ENCODE measurements around the gene CACNB2. TPM values are rescaled to one million over a fixed set of nuclear protein-coding genes. Genes with fewer than 3 reads are reported as not detected.

CACNB2 gene
- total RNA-seq, 1 experiment from 2014 or later = not detected

DNA sequence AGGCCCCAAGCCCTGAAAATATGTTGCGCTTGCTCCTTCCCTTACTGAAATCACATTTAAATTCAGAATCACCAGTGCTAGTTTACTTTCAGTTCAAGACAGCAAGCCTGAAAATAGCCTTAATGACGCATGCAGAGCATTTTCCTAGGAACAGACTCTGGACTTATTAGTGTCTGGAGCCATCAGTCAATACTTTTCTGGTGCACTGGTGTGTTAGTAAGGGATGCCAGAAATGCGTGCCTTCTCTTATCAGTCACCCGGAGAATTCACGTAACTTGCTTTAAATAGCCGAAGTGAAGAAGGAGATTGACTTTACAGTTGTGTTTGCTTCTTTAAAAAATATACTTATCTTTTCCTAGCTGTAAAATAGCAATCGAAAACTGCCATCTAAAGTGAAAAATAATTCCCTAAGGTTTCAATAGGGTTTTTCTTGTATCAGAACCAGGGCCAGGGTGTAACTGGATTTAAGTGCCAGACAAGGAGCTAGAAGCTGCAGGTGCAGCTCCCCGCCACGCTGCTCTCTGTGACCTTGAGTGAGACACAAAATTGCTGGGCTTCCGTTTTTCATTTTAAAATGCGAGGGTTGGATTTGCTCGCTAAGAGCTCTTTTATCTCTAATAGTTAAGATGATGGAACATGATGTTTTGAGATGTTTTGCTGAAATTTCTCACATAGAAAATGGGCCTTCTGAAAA is 333.3 kb downstream of the CACNB2 start:
- Histone ChIP-seq H3K4me3 (ENCODE audit: low read depth in 2 of 2, low read length in 2 of 2) (no peak overlapping the region), H3K27me3 (ENCODE audit: control insufficient read depth, insufficient read depth, low read length) (no peaks in the 10 kb centered on the region), H3K4me1 (ENCODE audit: control insufficient read depth, insufficient read depth, low read length) (no peaks in the 10 kb centered on the region), H3K9me3 (ENCODE audit: control insufficient read depth, insufficient read depth, low read depth, low read length) (no peaks in the 10 kb centered on the region), H3K27ac (ENCODE audit: low read length) (no peak overlapping the region), H3K36me3 (ENCODE audit: control insufficient read depth, insufficient read depth, low read length) (no peaks in the 10 kb centered on the region)
- CTCF ChIA-PET = no interaction called here
- TF ChIP-seq, protein P1, sequence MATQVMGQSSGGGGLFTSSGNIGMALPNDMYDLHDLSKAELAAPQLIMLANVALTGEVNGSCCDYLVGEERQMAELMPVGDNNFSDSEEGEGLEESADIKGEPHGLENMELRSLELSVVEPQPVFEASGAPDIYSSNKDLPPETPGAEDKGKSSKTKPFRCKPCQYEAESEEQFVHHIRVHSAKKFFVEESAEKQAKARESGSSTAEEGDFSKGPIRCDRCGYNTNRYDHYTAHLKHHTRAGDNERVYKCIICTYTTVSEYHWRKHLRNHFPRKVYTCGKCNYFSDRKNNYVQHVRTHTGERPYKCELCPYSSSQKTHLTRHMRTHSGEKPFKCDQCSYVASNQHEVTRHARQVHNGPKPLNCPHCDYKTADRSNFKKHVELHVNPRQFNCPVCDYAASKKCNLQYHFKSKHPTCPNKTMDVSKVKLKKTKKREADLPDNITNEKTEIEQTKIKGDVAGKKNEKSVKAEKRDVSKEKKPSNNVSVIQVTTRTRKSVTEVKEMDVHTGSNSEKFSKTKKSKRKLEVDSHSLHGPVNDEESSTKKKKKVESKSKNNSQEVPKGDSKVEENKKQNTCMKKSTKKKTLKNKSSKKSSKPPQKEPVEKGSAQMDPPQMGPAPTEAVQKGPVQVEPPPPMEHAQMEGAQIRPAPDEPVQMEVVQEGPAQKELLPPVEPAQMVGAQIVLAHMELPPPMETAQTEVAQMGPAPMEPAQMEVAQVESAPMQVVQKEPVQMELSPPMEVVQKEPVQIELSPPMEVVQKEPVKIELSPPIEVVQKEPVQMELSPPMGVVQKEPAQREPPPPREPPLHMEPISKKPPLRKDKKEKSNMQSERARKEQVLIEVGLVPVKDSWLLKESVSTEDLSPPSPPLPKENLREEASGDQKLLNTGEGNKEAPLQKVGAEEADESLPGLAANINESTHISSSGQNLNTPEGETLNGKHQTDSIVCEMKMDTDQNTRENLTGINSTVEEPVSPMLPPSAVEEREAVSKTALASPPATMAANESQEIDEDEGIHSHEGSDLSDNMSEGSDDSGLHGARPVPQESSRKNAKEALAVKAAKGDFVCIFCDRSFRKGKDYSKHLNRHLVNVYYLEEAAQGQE (IDR thresholded peaks at IDR 0.05; ENCODE audit: insufficient read depth in 1 of 2, low read depth in 2 of 2, low read length in 1 of 2) = no peak
- no peak for TF ChIP-seq SIN3A (IDR thresholded peaks at IDR 0.05; ENCODE audit: borderline replicate concordance, insufficient read depth, low read depth, low read length)
- POLR2A ChIA-PET = interaction anchor here (0.5 kb wide), 1 partner anchor 573 kb away, joined by 6 read pairs; no protein-coding TSS in a partner anchor
- ATAC-seq (no peak), DNase-seq (ENCODE audit: low read depth, low spot score) (no peak)
- in situ Hi-C loops (cut with HindIII; ENCODE audit: low pct_unique_long_range_greater_than_20kb, low sequenced_read_pairs) (no loop called here), intact Hi-C loops (cut with micrococcal nuclease; ENCODE audit: unreplicated experiment) (no loop called here)
- BruUV-seq (replicated peaks) = no TSS peak

DNA sequence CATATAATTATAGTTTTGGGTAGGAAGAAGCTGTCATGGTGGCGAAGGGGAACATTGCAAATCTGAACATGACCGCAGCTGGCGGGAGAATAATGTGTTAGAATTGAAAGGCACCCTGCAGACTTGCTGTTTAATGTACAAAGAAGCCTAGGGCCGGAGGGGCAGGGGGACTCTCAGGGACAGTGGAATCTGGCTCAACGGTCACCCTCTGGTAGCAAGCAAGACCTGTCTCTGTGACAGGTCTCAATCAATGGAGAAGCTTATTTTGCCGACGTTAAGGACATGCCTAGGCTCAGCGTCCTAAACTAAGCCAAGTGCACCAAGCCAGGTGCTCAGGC is 333.9 kb downstream of the CACNB2 start:
- intact Hi-C loops (cut with micrococcal nuclease; ENCODE audit: unreplicated experiment) = no loop called here
- no peak for DNase-seq (ENCODE audit: low read depth, low spot score)
- Histone ChIP-seq H3K4me3 (ENCODE audit: low read depth in 2 of 2, low read length in 2 of 2) (no peak overlapping the region), H3K27me3 (ENCODE audit: control insufficient read depth, insufficient read depth, low read length) (no peaks in the 10 kb centered on the region), H3K27ac (ENCODE audit: low read length) (no peak overlapping the region), H3K36me3 (ENCODE audit: control insufficient read depth, insufficient read depth, low read length) (no peaks in the 10 kb centered on the region), H3K9me3 (ENCODE audit: control insufficient read depth, insufficient read depth, low read depth, low read length) (no peaks in the 10 kb centered on the region), H3K4me1 (ENCODE audit: control insufficient read depth, insufficient read depth, low read length) (no peaks in the 10 kb centered on the region)
- no peak for ATAC-seq
- POLR2A ChIA-PET = interaction anchor here (0.5 kb wide), 1 partner anchor 574 kb away, joined by 6 read pairs; no protein-coding TSS in a partner anchor
- BruUV-seq (replicated peaks) = no TSS peak
- TF ChIP-seq, protein P1 (IDR thresholded peaks at IDR 0.05; ENCODE audit: insufficient read depth in 1 of 2, low read depth in 2 of 2, low read length in 1 of 2) = no peak
- TF ChIP-seq POLR2AphosphoS5 (IDR thresholded peaks at IDR 0.05; ENCODE audit: low read depth, low read length) (no peak), SIN3A (IDR thresholded peaks at IDR 0.05; ENCODE audit: borderline replicate concordance, insufficient read depth, low read depth, low read length) (no peak), TCF7L2 (IDR thresholded peaks at IDR 0.05; ENCODE audit: low read depth, low read length) (no peak)
- TF ChIP-seq, protein P2, sequence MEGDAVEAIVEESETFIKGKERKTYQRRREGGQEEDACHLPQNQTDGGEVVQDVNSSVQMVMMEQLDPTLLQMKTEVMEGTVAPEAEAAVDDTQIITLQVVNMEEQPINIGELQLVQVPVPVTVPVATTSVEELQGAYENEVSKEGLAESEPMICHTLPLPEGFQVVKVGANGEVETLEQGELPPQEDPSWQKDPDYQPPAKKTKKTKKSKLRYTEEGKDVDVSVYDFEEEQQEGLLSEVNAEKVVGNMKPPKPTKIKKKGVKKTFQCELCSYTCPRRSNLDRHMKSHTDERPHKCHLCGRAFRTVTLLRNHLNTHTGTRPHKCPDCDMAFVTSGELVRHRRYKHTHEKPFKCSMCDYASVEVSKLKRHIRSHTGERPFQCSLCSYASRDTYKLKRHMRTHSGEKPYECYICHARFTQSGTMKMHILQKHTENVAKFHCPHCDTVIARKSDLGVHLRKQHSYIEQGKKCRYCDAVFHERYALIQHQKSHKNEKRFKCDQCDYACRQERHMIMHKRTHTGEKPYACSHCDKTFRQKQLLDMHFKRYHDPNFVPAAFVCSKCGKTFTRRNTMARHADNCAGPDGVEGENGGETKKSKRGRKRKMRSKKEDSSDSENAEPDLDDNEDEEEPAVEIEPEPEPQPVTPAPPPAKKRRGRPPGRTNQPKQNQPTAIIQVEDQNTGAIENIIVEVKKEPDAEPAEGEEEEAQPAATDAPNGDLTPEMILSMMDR (IDR thresholded peaks at IDR 0.05) = no peak
- CTCF ChIA-PET = no interaction called here
- in situ Hi-C loops (cut with HindIII; ENCODE audit: low pct_unique_long_range_greater_than_20kb, low sequenced_read_pairs) = no loop called here

Data from Panc1 (cell line).